NCI-H345 treated with DMSO at 0.1 percent for 48 hours (cell line): ENCODE data around the gene NCS1.

Source experiments
- DNase-seq: peaks from one replicate; lab custom pipeline; 2025; ENCODE audit not compliant: unreplicated experiment; lab: John Stamatoyannopoulos, UW

The NCS1 gene

DNA sequence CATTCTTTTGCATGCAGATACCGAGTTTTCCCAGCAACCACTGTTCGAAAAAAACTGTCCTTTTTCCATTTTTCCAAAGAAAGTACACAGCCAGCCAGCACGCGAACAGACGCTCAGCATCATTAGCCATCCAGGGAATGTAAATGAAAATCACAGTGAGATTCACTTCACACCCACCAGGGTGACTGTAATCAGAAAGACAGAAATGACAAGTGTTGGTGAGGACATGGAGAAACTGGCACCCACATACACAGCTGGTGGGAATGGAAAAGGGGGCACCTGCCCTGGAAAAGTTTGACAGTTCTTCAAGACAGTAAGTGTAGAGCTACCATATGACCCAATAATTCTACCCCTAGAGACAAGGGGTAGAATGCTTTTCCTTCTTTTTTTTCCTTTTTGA, 25.0 kb upstream of the NCS1 start:
- no peak for DNase-seq

DNA sequence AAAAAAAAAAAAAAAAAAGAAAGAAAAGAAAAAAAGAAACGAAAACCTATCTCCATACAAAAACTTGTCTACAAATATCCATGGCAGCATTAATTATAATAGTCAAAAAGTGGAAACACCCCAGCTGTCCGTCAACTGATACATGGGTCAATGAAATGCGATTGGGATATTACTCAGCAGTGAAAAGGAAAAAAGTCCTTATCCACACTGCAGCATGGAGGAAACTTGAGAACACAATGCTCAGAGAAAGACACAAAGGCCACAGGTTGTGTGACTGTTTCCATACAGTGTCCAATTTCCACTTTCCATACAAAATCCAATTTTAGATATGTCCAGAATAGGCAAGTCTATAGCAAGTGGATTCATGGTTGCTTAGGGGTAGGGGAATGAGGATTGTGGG, 24.3 kb upstream of the NCS1 start:
- DNase-seq, result no peak

GRCh38 chr9:130149031-130149430, 23.2 kb upstream of the NCS1 start:
- DNase-seq, result no peak

GRCh38 chr9:130149654-130150286, 22.4 kb upstream of the NCS1 start:
- no peak for DNase-seq

GRCh38 chr9:130150779-130151382, 21.3 kb upstream of the NCS1 start:
- no peak for DNase-seq

- DNase-seq, result no peak
Measured at GRCh38 chr9:130154816-130155215, 17.4 kb upstream of the NCS1 start.

- no peak for DNase-seq
Measured at GRCh38 chr9:130155647-130156046, 16.6 kb upstream of the NCS1 start.

DNA sequence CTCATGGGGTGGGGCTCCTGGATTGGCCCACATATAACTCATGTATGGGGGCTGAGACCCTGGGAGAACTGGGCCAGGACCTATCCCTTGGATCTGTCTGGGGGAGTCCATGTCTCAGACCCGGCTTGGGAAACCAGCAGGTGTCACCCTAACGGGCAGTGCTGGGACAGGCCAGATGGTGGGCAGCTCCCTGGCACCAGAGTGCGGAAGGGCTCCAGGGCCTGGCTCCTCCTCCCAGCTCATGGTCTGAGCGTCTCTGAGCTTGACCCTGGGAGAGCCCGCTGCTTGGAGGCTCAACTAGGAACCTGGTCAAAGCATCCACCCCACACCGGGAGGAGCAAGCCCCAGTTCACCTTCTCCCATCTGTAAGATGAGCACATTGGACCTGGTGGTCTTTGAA, 15.5 kb upstream of the NCS1 start:
- no peak for DNase-seq

DNA sequence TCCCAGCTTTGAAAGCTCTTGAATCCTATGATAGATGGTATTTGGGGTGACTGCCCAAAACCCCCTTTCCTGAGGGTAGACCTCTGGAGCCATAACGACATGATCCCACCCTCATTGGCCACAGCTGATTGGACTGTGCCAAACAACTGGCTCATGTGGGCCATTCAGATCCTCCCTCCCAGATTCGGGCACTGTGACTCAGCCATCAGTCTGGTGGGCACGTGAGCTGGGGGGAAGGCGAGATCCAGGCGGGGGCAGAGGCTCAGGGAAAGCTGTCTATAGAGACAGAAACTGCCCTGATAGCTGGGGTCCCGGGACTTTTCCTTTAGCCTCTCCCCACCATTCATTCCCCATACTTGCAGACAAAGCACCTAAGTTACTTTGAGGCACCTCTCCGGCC, 15.1 kb upstream of the NCS1 start:
- DNase-seq, result no peak

- no peak for DNase-seq
Measured at GRCh38 chr9:130158001-130158400, 14.2 kb upstream of the NCS1 start.

- no peak for DNase-seq
Measured at GRCh38 chr9:130159057-130159456, 13.1 kb upstream of the NCS1 start.

DNA sequence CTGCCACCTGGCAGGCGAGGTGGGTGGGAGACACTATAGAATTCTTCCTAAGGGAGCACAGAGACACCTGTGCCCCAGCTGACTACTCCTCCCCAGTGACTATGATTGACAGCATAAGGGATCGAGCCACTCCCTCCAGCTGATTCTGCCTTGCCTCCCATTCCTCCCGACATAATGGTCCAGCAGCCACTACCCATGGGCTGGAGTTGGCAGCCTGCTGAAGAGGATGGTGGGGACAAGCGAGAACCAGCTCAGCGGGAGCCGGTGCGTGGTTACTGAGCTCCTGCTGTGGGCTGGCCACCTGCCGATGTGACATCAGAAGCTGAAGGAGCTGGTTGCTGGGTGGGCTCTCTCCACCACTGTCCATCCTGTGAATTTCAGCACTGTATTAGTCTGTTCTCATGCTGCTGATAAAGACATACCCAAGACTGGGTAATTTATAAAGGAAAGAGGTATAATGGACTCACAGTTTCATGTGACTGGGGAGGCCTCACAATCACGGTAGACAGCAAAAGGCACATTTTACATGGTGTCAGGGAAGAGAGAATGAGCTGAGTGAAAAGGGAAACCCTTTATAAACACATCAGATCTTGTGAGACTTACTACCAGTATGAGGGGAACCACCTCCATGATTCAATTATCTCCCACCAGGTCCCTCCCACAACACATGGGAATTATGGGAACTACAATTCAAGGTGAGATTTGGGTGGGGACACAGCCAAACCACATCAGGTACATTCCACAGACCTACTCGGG, 12.1 kb upstream of the NCS1 start:
- peak; percentile 44 for DNase-seq

DNA sequence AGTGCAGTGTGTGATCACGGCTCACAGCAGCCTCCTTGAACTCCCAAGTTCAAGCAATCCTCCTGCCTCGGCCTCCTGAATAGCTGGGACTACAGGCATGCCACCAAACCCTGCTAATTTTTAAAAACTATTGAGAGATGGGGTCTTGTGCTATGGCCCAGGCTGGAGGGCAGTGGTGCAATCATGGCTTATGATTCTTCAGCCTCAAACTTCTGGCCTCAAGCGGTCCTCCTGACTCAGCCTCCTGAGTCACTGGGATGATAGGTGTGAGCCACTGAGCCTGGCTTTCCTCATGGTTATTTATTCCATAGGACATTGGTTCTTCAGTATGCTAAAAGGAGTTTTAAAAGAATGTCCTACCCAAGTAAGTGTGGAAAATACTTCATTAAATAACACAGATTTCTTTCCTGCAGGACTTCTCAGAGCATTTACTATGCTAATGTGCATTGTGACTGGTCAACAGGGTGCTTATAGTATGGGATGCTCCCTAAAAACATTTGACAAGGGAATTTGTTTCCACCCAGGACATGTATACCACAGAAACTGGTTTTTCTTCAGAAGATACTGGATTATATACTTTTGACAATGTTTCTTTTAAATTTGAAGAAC, 11.2 kb upstream of the NCS1 start:
- no peak for DNase-seq

- DNase-seq, result no peak
Measured at GRCh38 chr9:130165579-130165978, 6.6 kb upstream of the NCS1 start.

- DNase-seq, result no peak
Measured at GRCh38 chr9:130166399-130166798, 5.8 kb upstream of the NCS1 start.

DNA sequence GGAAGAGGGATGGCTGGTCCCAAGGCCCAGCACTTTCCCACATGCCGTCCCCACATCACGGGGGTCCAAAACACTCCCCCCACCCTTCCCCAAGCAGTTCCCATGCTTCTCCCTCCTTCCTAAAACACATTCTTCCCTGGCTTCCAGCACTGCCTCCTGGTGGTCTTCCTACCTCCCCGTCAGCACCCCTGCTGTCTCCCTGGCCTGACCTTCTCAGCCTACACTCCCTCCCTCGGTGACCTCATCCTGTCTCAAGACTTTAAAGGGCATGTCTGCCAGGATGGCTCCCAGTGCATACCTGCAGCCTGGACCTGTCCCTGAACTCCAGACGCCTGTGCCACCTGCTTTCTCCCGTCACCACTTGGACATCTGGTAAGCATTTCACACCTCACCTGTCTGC, 4.3 kb upstream of the NCS1 start:
- DNase-seq, result no peak

GRCh38 chr9:130171226-130172148, 717 bp upstream of the NCS1 start:
- DNase-seq, result no peak

DNA sequence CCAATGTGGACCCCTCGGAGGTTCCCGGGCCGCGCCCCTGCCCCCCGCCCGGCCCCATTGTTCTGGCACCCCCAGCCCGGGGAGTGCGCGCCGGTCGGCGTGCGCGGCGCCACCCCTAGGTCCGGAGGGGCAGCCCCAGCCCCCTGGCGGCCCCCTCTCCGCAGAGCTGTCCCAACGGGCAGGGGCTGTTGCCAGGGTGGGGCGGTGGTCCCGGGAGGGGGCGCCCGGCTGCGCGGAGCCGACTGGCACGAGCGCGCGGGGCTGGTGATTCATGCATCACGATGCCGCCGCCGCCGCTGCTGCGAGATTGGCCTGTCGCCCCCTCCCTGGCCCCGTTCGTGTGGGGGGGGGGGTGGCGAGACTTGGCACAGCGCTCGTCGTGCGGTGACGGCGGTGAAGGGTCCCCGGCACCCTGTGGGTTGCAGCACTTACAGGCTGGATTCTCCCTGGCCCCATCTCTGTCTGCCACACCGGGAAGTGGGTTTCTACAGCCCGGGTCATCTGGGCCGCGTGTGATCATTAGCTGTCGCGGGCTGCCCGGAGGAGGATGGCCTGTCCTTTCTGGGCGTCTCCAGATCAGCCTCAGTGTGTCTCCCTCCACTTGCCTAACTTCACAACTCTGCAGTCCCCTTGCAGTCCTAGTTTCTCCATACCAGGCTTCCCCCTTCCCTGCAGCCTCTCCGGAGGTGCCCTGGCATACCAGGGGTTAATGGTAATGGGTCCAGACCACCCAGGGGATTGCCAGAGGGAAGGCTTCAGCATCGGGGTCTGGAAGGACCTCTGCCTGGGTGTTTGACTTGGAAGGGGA, 858 bp downstream of the NCS1 start:
- DNase-seq, result no peak

DNA sequence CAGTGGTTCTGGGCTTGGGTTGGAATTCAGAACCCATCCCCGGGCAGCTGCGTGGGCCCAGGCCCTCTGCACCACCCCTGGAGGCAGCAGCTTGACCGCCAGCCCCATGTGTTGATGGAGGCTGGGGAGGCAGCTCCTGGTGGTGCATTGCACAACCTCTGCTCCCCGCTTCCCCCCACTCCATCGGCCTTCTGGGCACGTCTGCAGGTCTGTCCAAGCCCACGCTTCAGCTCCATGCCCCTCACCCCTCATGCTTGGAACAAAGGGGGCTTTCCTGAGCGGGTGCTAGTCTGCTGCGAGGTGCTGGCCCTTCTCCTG, 1.4 kb downstream of the NCS1 start:
- DNase-seq, result no peak

DNA sequence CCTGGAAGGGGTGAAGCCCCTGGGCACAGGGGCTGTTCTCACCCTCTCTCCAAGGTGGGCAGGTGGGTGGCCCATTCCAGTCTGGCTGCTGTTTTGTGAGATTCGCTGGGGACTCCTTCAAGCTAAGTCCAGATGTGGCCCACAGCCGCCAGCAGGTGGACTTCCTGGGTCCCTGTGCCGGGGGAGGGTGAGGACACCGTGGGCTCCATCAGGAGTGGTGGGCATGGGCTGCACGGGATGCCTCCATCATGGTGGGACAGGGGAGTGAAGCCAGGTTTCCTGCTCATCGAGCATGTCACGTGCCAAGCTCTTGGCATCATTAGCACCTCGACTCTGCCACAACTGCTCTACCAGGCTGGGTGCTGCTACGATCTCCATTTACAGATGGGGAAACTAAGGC, 1.8 kb downstream of the NCS1 start:
- no peak for DNase-seq
